Thyroid gland (tissue), 4 donors: ENCODE data around the gene ARID4B.

ENCODE experiments used
- CTCF ChIP-seq, 6 experiments: fragments of 200-600 bp in 3 of 6; fragments of 450-650 bp in 3 of 6; sonication (generic) in 3 of 6; IDR thresholded peaks; one replicate each; pipeline ENCODE4 v1.5.1; 2016 to 2019; ENCODE audit warnings: antibody characterized with exemption in 6 of 6, mild to moderate bottlenecking in 2 of 6, inconsistent platforms in 1 of 6, moderate library complexity in 1 of 6
- POLR2A ChIP-seq, 2 donors: fragments of 450-650 bp; IDR thresholded peaks; one replicate each; pipeline ENCODE4 v1.6.1; 2017; ENCODE audit warnings: antibody characterized with exemption in 2 of 2, mild to moderate bottlenecking in 2 of 2, moderate library complexity in 1 of 2

- TF ChIP-seq CTCF (IDR thresholded peaks at IDR 0.05), result no peak
- no peak for TF ChIP-seq POLR2A (IDR thresholded peaks at IDR 0.05)
These were observed 31.2 kb downstream of the ARID4B start for GRCh38 chr1:235296729-235297128.
